H1 (cell line): ENCODE results near the gene PLD2. TPM values are rescaled to one million over a fixed set of nuclear protein-coding genes. Genes with fewer than 3 reads are reported as not detected.

Experiments
- CBX8 ChIP-seq: fragments of 300-800, 300-1000 bp; sonication (generic); IDR thresholded peaks from 2 replicates; pipeline ENCODE4 v1.7.1; 2016; ENCODE audit warnings: low read depth, low read length, borderline replicate concordance
- CHD2 ChIP-seq: IDR thresholded peaks from 2 replicates; pipeline ENCODE4 v1.6.1; 2012; ENCODE audit warnings: low read length, improper control_type of control experiment
- HDAC2 ChIP-seq, 2 experiments: fragments of 300-600 bp in 1 of 2; sonication (generic) in 1 of 2; IDR thresholded peaks; 2 replicates each; pipeline ENCODE4 v1.6.1; 2011 to 2012; ENCODE audit warnings: low read depth in 2 of 2, low read length in 2 of 2, mild to moderate bottlenecking in 2 of 2, moderate library complexity in 2 of 2, borderline replicate concordance in 1 of 2, inconsistent platforms in 1 of 2
- KDM4A ChIP-seq: IDR thresholded peaks from one replicate; pipeline ENCODE4 v1.7.1; 2012; ENCODE audit warnings: low read depth, mild to moderate bottlenecking, moderate library complexity, low read length, inconsistent platforms; ENCODE audit not compliant: severe bottlenecking
- KDM5A ChIP-seq: fragments of 200-600 bp; IDR thresholded peaks from 2 replicates; pipeline ENCODE4 v1.7.1; 2012; ENCODE audit warnings: mild to moderate bottlenecking, low read length, inconsistent platforms, mixed read lengths
- PHF8 ChIP-seq: fragments of 200-600 bp; sonication (generic); conservative IDR thresholded peaks from 2 replicates; pipeline ENCODE4 v1.7.1; 2012; ENCODE audit warnings: low read depth, mild to moderate bottlenecking, inconsistent platforms, low read length, moderate library complexity
- POU5F1 ChIP-seq: IDR thresholded peaks from 2 replicates; pipeline ENCODE4 v1.6.1; 2011; ENCODE audit warnings: low read depth, mild to moderate bottlenecking, low read length, moderate library complexity
- RNF2 ChIP-seq: fragments of 200-900, 300-1000 bp; sonication (generic); IDR thresholded peaks from 2 replicates; pipeline ENCODE4 v1.7.1; 2016; ENCODE audit warnings: borderline replicate concordance, low read depth, mild to moderate bottlenecking, antibody characterized with exemption, low read length; ENCODE audit not compliant: poor library complexity, severe bottlenecking; ENCODE audit errors: missing control alignments
- TBP ChIP-seq: IDR thresholded peaks from 2 replicates; pipeline ENCODE4 v1.6.1; 2011; ENCODE audit warnings: low read depth, low read length, improper control_type of control experiment
- TCF12 ChIP-seq: IDR thresholded peaks from 2 replicates; pipeline ENCODE4 v1.6.1; 2011; ENCODE audit warnings: low read depth, mild to moderate bottlenecking, low read length
- polyA plus RNA-seq, 7 experiments: library from polyadenylated mRNA; depleted of rRNA in 3 of 7; stranded (reverse) in 5 of 7; unstranded in 2 of 7; fragments of >200 nt in 5 of 7; fragments of 200-250 nt in 2 of 7; gene quantifications; 1 replicate in 5 of 7; 2 replicates in 1 of 7; 4 replicates in 1 of 7; pipeline versions ENCODE4 v1.2.1 to v1.2.3, GENCODE V29; 2011 to 2013; ENCODE audit warnings: missing spikeins in 2 of 7, mixed read lengths in 2 of 7
- total RNA-seq: library from RNA; stranded (reverse); fragmentation: NEBNext Ultra II Directional; extraction: Animal tissue kit (Norgen Biotek cat#: 25700); gene quantifications from 2 replicates; pipeline ENCODE4 v1.2.1, GENCODE V29; 2021

The PLD2 gene
- total and polyA plus RNA-seq, 2 of the 8 experiments (the other 6 are each of a cell fraction or from before 2014, with no cell fraction given): 44.3 to 48.4 TPM

DNA sequence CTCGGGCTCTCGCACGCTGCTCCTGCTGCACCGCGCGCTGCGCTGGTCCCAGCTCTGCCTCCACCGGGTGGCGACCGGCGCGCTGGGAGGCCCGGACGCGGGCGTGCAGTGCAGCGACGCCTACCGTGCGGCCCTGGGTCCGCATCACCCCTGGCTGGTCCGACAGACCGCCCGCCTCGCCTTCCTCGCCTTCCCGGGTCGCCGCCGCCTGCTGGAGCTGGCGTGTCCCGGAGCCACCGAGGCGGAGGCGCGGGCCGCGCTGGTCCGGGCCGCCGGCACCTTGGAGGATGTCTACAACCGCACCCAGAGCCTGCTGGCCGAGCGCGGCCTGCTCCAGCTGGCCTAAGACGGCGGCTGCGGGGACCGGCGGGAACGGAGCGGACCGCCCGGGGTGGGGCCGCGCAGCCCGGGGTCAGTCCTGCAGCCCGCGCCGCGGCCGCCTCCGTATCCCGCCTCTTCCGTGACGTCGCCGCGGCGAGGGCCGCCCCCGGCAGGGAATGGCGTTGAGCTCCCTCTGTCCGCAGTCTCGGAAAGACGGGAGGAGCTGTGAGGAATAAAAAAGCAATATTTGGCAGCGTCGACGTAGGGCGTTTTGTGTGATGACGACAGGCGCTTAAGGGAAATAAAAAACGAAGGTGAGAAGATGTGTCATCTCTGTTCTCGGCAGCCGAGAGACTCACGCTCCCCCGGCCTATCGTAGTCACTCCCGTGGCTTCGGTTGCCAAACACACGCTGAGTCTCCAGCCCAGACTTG, 16.8 kb upstream of the PLD2 start (continued):
- no peak; a peak in 1 of 4 replicates for TF ChIP-seq HDAC2 (IDR thresholded peaks at IDR 0.05; ENCODE audit: borderline replicate concordance in 1 of 2, low read depth in 2 of 2, low read length in 2 of 2)
- TF ChIP-seq PHF8: peak; percentile 41; the same call in 1 of the 2 replicates
- TF ChIP-seq CHD2: no peak
- TF ChIP-seq RNF2: no peak
- TF ChIP-seq CBX8: no peak
- TF ChIP-seq KDM5A: no peak
- TF ChIP-seq TBP: no peak
- TF ChIP-seq POU5F1: no peak
- peak; percentile 55 for TF ChIP-seq KDM4A
- TF ChIP-seq TCF12: no peak
